Measurements from ENCODE around the gene MITF. TPM values are rescaled to one million over a fixed set of nuclear protein-coding genes. Genes with fewer than 3 reads are reported as not detected.

MITF gene
- total RNA-seq, 4 donors from 2014 or later: 12.2 to 20.9 (median 17.1) TPM

- intact Hi-C loops (cut with DNase I; ENCODE audit: low total_unique reads): no loop called here
- H3K4me3 ChIP-seq: no peak overlapping the region
- WGBS, 2 donors (ENCODE audit: low coverage in 1 of 2): 100% methylated on average over 1 of the region's 1 CpG
- DNase-seq: no peak
- H3K4me1 ChIP-seq: no peaks in the 10 kb centered on the region
- in situ Hi-C loops (cut with MboI; ENCODE audit: low pct_ligation_motif_present in 1 of 4, low pct_unique_long_range_greater_than_20kb in 1 of 4, low sequenced_read_pairs in 3 of 4): loop anchor here in 3 of 4 donors (10.0 to 25.0 kb wide), 4 partner anchors 96 to 256 kb away; no protein-coding TSS in a partner anchor
- H3K36me3 ChIP-seq: no peaks in the 10 kb centered on the region
- no peak overlapping the region for H3K27ac ChIP-seq
- TF ChIP-seq EP300 (IDR thresholded peaks at IDR 0.05; ENCODE audit: low read depth): no peak
- TF ChIP-seq, protein P1, sequence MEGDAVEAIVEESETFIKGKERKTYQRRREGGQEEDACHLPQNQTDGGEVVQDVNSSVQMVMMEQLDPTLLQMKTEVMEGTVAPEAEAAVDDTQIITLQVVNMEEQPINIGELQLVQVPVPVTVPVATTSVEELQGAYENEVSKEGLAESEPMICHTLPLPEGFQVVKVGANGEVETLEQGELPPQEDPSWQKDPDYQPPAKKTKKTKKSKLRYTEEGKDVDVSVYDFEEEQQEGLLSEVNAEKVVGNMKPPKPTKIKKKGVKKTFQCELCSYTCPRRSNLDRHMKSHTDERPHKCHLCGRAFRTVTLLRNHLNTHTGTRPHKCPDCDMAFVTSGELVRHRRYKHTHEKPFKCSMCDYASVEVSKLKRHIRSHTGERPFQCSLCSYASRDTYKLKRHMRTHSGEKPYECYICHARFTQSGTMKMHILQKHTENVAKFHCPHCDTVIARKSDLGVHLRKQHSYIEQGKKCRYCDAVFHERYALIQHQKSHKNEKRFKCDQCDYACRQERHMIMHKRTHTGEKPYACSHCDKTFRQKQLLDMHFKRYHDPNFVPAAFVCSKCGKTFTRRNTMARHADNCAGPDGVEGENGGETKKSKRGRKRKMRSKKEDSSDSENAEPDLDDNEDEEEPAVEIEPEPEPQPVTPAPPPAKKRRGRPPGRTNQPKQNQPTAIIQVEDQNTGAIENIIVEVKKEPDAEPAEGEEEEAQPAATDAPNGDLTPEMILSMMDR (IDR thresholded peaks at IDR 0.05): no peak
- TF ChIP-seq POLR2A (IDR thresholded peaks at IDR 0.05): no peak
- TF ChIP-seq POLR2AphosphoS5 (IDR thresholded peaks at IDR 0.05): no peak
- no peaks in the 10 kb centered on the region for H3K27me3 ChIP-seq
- no peaks in the 10 kb centered on the region for H3K9me3 ChIP-seq
These were observed 40.1 kb upstream of the MITF start for GRCh38 chr3:69699183-69699582.

- no peaks in the 10 kb centered on the region for H3K27me3 ChIP-seq
- H3K9me3 ChIP-seq: no peaks in the 10 kb centered on the region
- WGBS, 2 donors (ENCODE audit: low coverage in 1 of 2): 94% methylated on average over 1 of the region's 1 CpG; no CpG with 5 or more reads in 1 of the 2 donors
- no peak for TF ChIP-seq POLR2AphosphoS5 (IDR thresholded peaks at IDR 0.05)
- TF ChIP-seq POLR2A (IDR thresholded peaks at IDR 0.05): no peak
- TF ChIP-seq, protein P1 (IDR thresholded peaks at IDR 0.05): no peak
- no peak for TF ChIP-seq EP300 (IDR thresholded peaks at IDR 0.05; ENCODE audit: low read depth)
- intact Hi-C loops (cut with DNase I; ENCODE audit: low total_unique reads): no loop called here
- H3K4me1 ChIP-seq: no peaks in the 10 kb centered on the region
- no peak overlapping the region for H3K4me3 ChIP-seq
- in situ Hi-C loops (cut with MboI; ENCODE audit: low pct_ligation_motif_present in 1 of 4, low pct_unique_long_range_greater_than_20kb in 1 of 4, low sequenced_read_pairs in 3 of 4): no loop called here
- no peak for DNase-seq
- no peaks in the 10 kb centered on the region for H3K36me3 ChIP-seq
- no peak overlapping the region for H3K27ac ChIP-seq
These were observed 38.3 kb upstream of the MITF start for GRCh38 chr3:69700949-69701348.

GRCh38 chr3:69710153-69710977 is 28.9 kb upstream of the MITF start:
- H3K4me3 ChIP-seq: no peak overlapping the region
- no peaks in the 10 kb centered on the region for H3K36me3 ChIP-seq
- no peaks in the 10 kb centered on the region for H3K27me3 ChIP-seq
- WGBS, 2 donors (ENCODE audit: low coverage in 1 of 2): 68 to 79% methylated on average over 3 to 4 of the region's 4 CpGs
- no peaks in the 10 kb centered on the region for H3K9me3 ChIP-seq
- no peaks in the 10 kb centered on the region for H3K4me1 ChIP-seq
- in situ Hi-C loops (cut with MboI; ENCODE audit: low pct_ligation_motif_present in 1 of 4, low pct_unique_long_range_greater_than_20kb in 1 of 4, low sequenced_read_pairs in 3 of 4): no loop called here
- H3K27ac ChIP-seq: no peak overlapping the region
- intact Hi-C loops (cut with DNase I; ENCODE audit: low total_unique reads): no loop called here
- TF ChIP-seq, protein P1 (IDR thresholded peaks at IDR 0.05): no peak
- no peak for TF ChIP-seq EP300 (IDR thresholded peaks at IDR 0.05; ENCODE audit: low read depth)
- no peak for TF ChIP-seq POLR2AphosphoS5 (IDR thresholded peaks at IDR 0.05)
- TF ChIP-seq POLR2A (IDR thresholded peaks at IDR 0.05): no peak
- no peak for DNase-seq

DNA sequence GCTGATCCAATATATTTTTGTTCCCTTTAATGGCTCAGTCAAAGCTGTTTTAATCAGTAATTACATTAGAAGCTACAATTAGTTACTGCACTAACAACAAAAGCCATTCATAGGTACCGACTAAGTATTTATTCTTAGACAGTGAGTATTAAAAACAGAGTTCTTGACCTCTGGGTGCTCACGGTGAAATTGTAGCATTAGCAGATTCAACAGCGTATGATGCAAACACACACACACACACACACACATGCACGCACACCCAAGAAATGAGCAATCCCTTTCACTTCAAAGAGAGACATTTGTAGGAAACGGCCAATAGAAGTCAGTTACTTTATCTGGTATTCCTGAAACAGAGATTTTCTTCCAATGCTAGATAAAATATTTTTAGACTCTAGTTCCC is 27.0 kb upstream of the MITF start:
- intact Hi-C loops (cut with DNase I; ENCODE audit: low total_unique reads) (no loop called here), in situ Hi-C loops (cut with MboI; ENCODE audit: low pct_ligation_motif_present in 1 of 4, low pct_unique_long_range_greater_than_20kb in 1 of 4, low sequenced_read_pairs in 3 of 4) (no loop called here)
- DNase-seq: no peak
- WGBS, 2 donors (ENCODE audit: low coverage in 1 of 2): 66 to 94% methylated on average over 3 to 5 of the region's 5 CpGs
- Histone ChIP-seq H3K36me3 (no peaks in the 10 kb centered on the region), H3K4me1 (no peaks in the 10 kb centered on the region), H3K27ac (no peak overlapping the region), H3K9me3 (no peaks in the 10 kb centered on the region), H3K4me3 (no peak overlapping the region), H3K27me3 (no peaks in the 10 kb centered on the region)
- no peak for TF ChIP-seq POLR2A (IDR thresholded peaks at IDR 0.05)
- no peak for TF ChIP-seq POLR2AphosphoS5 (IDR thresholded peaks at IDR 0.05)
- TF ChIP-seq, protein P1 (IDR thresholded peaks at IDR 0.05): no peak
- TF ChIP-seq EP300 (IDR thresholded peaks at IDR 0.05; ENCODE audit: low read depth): no peak
